DND-41 (cell line): Measurements from ENCODE around the gene RHOB.

ENCODE experiments used
- ATAC-seq: fragments of 200-7000 bp; cut with Tn5 transposase; 3 replicates; pipeline ENCODE4 v1.9.1; 2021; ENCODE audit warnings: low read depth; ENCODE audit not compliant: insufficient read depth
- DNase-seq: peaks from one replicate; pipeline ENCODE4 v3.0.0-alpha.2; 2020
- H2AFZ ChIP-seq: 2 replicates; pipeline ENCODE4 v1.6.0; 2012; ENCODE audit warnings: low read depth, low read length
- H3K27ac ChIP-seq: 2 replicates; pipeline ENCODE4 v1.5.1; 2012; ENCODE audit warnings: low read length, inconsistent platforms
- H3K27me3 ChIP-seq: fragments of 200-600 bp; sonication (generic); 2 replicates; pipeline ENCODE4 v1.6.0; 2012; ENCODE audit warnings: low read length, mild to moderate bottlenecking, inconsistent platforms; ENCODE audit not compliant: insufficient read depth, poor library complexity
- H3K36me3 ChIP-seq: 2 replicates; pipeline ENCODE4 v1.5.1; 2012; ENCODE audit warnings: low read length, inconsistent platforms; ENCODE audit not compliant: insufficient read depth
- H3K4me1 ChIP-seq: 2 replicates; pipeline ENCODE4 v1.5.1; 2012; ENCODE audit warnings: mild to moderate bottlenecking, low read length; ENCODE audit not compliant: insufficient read depth
- H3K4me2 ChIP-seq: 2 replicates; pipeline ENCODE4 v1.6.0; 2012; ENCODE audit warnings: mild to moderate bottlenecking, moderate library complexity, low read length, inconsistent platforms; ENCODE audit not compliant: insufficient read depth
- H3K4me3 ChIP-seq, 2 experiments: fragments of 200-600 bp in 1 of 2; shearing (Covaris generic) in 1 of 2; 2 replicates each; pipeline ENCODE4 v1.5.1; 2012 to 2016; ENCODE audit warnings: inconsistent platforms in 2 of 2, low read length in 2 of 2, mild to moderate bottlenecking in 2 of 2, low read depth in 1 of 2, moderate library complexity in 1 of 2
- H3K79me2 ChIP-seq: 2 replicates; pipeline ENCODE4 v1.6.0; 2012; ENCODE audit warnings: low read length, inconsistent platforms; ENCODE audit not compliant: insufficient read depth
- H3K9ac ChIP-seq: 2 replicates; pipeline ENCODE4 v1.6.0; 2012; ENCODE audit warnings: low read depth, mild to moderate bottlenecking, inconsistent platforms, low read length, moderate library complexity
- H3K9me3 ChIP-seq: 2 replicates; pipeline ENCODE4 v1.5.1; 2012; ENCODE audit warnings: low read length, moderate library complexity, mild to moderate bottlenecking, inconsistent platforms; ENCODE audit not compliant: insufficient read depth, severe bottlenecking
- H4K20me1 ChIP-seq: 2 replicates; pipeline ENCODE4 v1.6.0; 2012; ENCODE audit warnings: low read length; ENCODE audit not compliant: insufficient read depth
- CTCF ChIP-seq: IDR thresholded peaks from 2 replicates; pipeline ENCODE4 v1.5.1; 2012; ENCODE audit warnings: borderline replicate concordance, low read length, moderate library complexity, mild to moderate bottlenecking; ENCODE audit not compliant: poor library complexity, severe bottlenecking; ENCODE audit errors: extremely low read depth
- EZH2 ChIP-seq: IDR thresholded peaks from 3 replicates; pipeline ENCODE4 v1.6.1; 2012; ENCODE audit warnings: borderline replicate concordance, low read depth, mild to moderate bottlenecking, moderate library complexity, low read length, inconsistent platforms; ENCODE audit not compliant: severe bottlenecking

The RHOB gene

DNA sequence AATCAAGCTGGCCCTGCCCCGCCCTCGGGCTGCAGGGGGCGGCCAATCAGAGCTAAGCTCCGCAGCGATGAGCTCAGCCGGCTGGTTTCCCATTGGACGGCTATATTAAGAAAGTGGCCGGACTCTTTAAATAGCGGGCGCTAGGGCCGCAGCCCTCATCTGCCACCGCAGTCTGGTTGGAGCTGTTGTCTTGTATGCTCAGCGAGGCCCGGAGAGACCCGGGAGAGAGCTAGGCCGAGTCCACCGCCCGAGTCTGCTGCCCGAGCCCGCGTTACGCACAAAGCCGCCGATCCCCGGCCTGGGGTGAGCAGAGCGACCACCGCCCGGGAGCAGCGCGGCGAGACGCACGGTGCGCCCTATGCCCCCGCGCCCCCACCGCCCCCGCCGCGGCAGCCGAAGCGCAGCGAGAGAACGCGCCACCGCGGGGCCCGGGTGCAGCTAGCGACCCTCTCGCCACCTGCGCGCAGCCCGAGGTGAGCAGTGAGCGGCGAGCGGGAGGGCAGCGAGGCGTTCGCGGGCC, at the start of gene RHOB:
RHOB (plus strand) TSS at position 158 of the 520 bp plus-strand sequence. CDS start 392 bp downstream, outside the sequence.
- H3K9ac ChIP-seq: no peak within 1 kb of the TSS
- no peaks in the 10 kb centered on the region for H3K79me2 ChIP-seq
- no peak for TF ChIP-seq CTCF
- no peak for TF ChIP-seq EZH2
- H3K4me1 ChIP-seq: no peaks in the 10 kb centered on the region
- no peak for DNase-seq
- H3K27ac ChIP-seq: no peak within 1 kb of the TSS
- H2AFZ ChIP-seq: no peak within 1 kb of the TSS
- no peak for ATAC-seq
- H4K20me1 ChIP-seq: no peaks in the 10 kb centered on the region
- no peak within 1 kb of the TSS for H3K4me3 ChIP-seq
- H3K4me2 ChIP-seq: no peak within 1 kb of the TSS
- no peaks in the 10 kb centered on the region for H3K9me3 ChIP-seq
- H3K36me3 ChIP-seq: no peaks in the 10 kb centered on the region
- no peaks in the 10 kb centered on the region for H3K27me3 ChIP-seq

GRCh38 chr2:20397811-20398447, 48.9 kb upstream of the RHOB start:
- H3K36me3 ChIP-seq: no peaks in the 10 kb centered on the region
- H3K79me2 ChIP-seq: no peaks in the 10 kb centered on the region
- H2AFZ ChIP-seq: no peak overlapping the region
- H3K27me3 ChIP-seq: no peaks in the 10 kb centered on the region
- no peak overlapping the region for H3K4me3 ChIP-seq
- no peaks in the 10 kb centered on the region for H4K20me1 ChIP-seq
- TF ChIP-seq CTCF (no peak), EZH2 (no peak)
- no peak overlapping the region for H3K9ac ChIP-seq
- ATAC-seq: no peak
- DNase-seq: no peak
- no peak overlapping the region for H3K4me2 ChIP-seq
- H3K9me3 ChIP-seq: no peaks in the 10 kb centered on the region
- no peak overlapping the region for H3K27ac ChIP-seq
- no peaks in the 10 kb centered on the region for H3K4me1 ChIP-seq

- no peaks in the 10 kb centered on the region for H3K36me3 ChIP-seq
- no peaks in the 10 kb centered on the region for H4K20me1 ChIP-seq
- ATAC-seq (no peak), DNase-seq (no peak)
- TF ChIP-seq CTCF (no peak), EZH2 (no peak)
- no peak overlapping the region for H3K27ac ChIP-seq
- no peak overlapping the region for H2AFZ ChIP-seq
- H3K9me3 ChIP-seq: no peaks in the 10 kb centered on the region
- H3K4me3 ChIP-seq: no peak overlapping the region
- H3K4me1 ChIP-seq: no peaks in the 10 kb centered on the region
- H3K9ac ChIP-seq: no peak overlapping the region
- no peak overlapping the region for H3K4me2 ChIP-seq
- H3K27me3 ChIP-seq: no peaks in the 10 kb centered on the region
- no peaks in the 10 kb centered on the region for H3K79me2 ChIP-seq
Measured at GRCh38 chr2:20398956-20399567, 47.8 kb upstream of the RHOB start.
